HUES64 (cell line): ENCODE results near the gene GCK.

Experiments used
- H3K27ac ChIP-seq: 2 replicates; pipeline ENCODE4 v1.7.0; 2013; ENCODE audit warnings: low read depth, low read length, inconsistent platforms
- H3K27me3 ChIP-seq: 2 replicates; pipeline ENCODE4 v1.6.1; 2013; ENCODE audit warnings: mild to moderate bottlenecking, low read length; ENCODE audit not compliant: insufficient read depth
- H3K36me3 ChIP-seq: 2 replicates; pipeline ENCODE4 v1.6.1; 2013; ENCODE audit warnings: mild to moderate bottlenecking, low read length; ENCODE audit not compliant: insufficient read depth
- H3K4me1 ChIP-seq: 2 replicates; pipeline ENCODE4 v1.6.1; 2013; ENCODE audit warnings: mild to moderate bottlenecking, low read length, moderate library complexity; ENCODE audit not compliant: insufficient read depth
- H3K4me3 ChIP-seq: 2 replicates; pipeline ENCODE4 v1.5.1; 2013; ENCODE audit warnings: mild to moderate bottlenecking, low read length, moderate library complexity
- H3K9ac ChIP-seq: 2 replicates; pipeline ENCODE4 v1.6.1; 2013; ENCODE audit warnings: mild to moderate bottlenecking, low read depth, low read length
- H3K9me3 ChIP-seq: 2 replicates; pipeline ENCODE4 v1.6.1; 2013; ENCODE audit warnings: low read depth, low read length; ENCODE audit not compliant: insufficient read depth
- WGBS: fragments of 150-250, 120-280 bp; methylation state at CpG from one replicate; pipeline ENCODE4 v1.1.7; 2013; ENCODE audit warnings: missing lambda C conversion rate; 5-methylcytosine and 5-hydroxymethylcytosine counted together

GCK gene

DNA sequence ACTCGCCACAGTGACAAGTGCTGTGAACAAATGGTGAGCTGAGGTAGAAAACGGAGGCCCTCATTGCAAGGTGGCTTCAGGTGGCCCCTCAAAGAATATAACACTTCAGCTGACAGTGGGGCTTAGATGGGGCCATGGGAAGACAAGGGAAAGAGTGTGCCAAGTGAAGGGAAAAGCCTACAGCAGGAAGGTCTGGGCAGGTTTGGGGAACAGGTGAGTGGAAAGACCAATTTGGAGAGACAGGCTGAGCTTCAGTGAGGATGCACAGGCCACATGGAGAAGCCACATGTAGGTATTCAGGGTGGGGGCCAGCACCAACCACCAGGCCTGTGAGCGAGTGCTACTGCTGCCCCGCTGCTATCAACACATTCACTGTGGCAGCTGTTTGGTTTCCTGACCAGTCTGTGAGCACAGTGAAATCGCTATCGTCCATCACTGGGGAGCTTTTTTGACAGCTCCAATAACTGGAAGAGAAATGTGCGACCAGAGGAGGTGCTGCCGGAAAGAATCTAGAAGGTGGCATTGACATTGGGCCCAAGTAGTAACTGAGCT, 69.3 kb downstream of the GCK start:
- peaks cover 67% of the 10 kb centered on the region for H3K36me3 ChIP-seq

DNA sequence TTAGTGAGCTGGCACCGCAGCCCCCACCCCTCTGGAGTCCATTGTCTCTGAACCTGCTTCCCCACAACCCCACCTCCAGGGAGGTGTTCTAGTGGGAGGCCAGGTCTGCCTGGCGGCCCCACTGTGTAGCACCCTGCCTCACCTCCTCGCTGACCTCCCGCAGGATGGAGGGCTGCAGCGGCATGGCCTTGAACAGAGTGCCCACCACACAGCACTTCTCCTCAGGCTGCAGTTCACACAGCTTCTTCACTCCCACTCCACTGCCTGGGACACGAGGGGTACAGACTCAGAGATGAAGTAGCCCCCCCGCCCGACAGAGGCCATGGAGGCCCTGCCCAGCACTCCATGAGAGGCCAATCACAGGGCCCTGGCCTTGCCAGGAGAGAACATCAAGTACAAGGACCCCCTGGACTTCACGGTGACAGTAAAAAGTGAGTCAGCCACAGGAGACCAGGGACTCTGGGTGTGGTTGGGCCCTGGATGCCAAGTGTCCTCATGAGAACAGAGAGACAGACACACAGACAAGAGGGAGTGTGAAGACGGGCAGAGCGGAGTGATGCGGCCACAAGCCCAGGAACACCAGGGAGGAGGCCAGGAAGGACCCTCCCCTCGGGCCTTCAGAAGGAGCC, 71.3 kb downstream of the GCK start:
- Histone ChIP-seq H3K4me3 (no peak overlapping the region), H3K4me1 (peaks cover 7% of the 10 kb centered on the region; the same call in 1 of the 2 replicates), H3K27ac (no peak overlapping the region), H3K9me3 (no peaks in the 10 kb centered on the region), H3K9ac (no peak overlapping the region), H3K36me3 (peaks cover 83% of the 10 kb centered on the region), H3K27me3 (no peaks in the 10 kb centered on the region)
- WGBS: 95% methylated on average over 12 of the region's 13 CpGs

More for the DNA sequence above, 69.3 kb downstream of the GCK start:
- 95% methylated on average over 8 of the region's 8 CpGs for WGBS
- Histone ChIP-seq H3K27me3 (peaks cover 11% of the 10 kb centered on the region), H3K4me1 (peaks cover 6% of the 10 kb centered on the region; the same call in 1 of the 2 replicates), H3K4me3 (no peak overlapping the region), H3K27ac (no peak overlapping the region), H3K9ac (no peak overlapping the region), H3K9me3 (no peaks in the 10 kb centered on the region)

DNA sequence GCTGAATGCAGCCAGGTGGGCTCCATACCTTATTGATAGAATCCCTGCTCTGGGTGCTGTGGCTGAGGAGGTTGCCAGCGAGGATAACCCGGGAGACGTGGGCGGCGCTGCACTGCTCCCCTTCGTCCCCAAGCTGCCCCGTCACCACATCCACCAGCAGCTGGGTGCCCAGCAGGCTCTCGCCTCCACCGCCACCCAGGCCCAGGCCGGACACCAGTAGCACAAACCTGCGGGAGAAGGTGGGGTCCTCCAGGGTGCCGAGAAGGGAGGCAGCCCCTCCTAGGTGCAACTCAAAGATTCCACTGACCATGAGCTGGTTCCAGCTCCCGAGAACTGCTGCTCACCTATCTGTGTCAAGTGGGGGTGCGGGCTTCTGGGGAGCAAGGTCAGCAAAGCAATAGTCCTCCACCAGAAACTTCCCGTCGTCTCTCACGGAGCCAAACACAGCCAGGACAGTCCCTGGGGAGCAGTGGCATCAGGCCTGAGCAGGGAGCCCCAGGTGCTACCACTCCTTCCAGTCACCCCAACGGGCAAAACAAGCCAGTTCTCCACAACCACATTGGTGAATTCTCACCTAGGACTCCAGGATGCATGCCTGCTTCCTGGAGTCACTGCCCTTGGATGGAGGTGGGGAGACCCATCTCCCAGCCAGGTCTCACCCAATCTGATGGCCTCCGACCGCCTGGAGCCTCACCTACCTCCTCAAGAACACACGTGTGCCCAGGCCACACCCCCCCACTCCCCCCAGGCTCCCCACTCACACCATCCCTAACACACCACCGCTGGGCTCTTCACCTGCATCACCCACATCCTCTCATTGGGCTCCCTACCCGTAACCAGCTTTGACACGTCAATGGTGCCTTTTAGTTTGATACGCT, 72.2 kb downstream of the GCK start:
- H3K9ac ChIP-seq: no peak overlapping the region
- peaks cover 84% of the 10 kb centered on the region for H3K36me3 ChIP-seq
- H3K4me1 ChIP-seq: peaks cover 6% of the 10 kb centered on the region; the same call in 1 of the 2 replicates
- no peaks in the 10 kb centered on the region for H3K27me3 ChIP-seq
- H3K27ac ChIP-seq: no peak overlapping the region
- no peak overlapping the region for H3K4me3 ChIP-seq
- WGBS: 95% methylated on average over 25 of the region's 25 CpGs
- H3K9me3 ChIP-seq: no peaks in the 10 kb centered on the region

GRCh38 chr7:44116087-44116788, 73.0 kb downstream of the GCK start:
- Histone ChIP-seq H3K9me3 (no peaks in the 10 kb centered on the region), H3K27me3 (no peaks in the 10 kb centered on the region), H3K4me3 (no peak overlapping the region), H3K36me3 (peaks cover 78% of the 10 kb centered on the region), H3K4me1 (0 out of 2 replicates have a peak, but pooled peaks cover 6% of the 10 kb centered on the region), H3K9ac (no peak overlapping the region), H3K27ac (no peak overlapping the region)
- WGBS: 92% methylated on average over 17 of the region's 17 CpGs

DNA sequence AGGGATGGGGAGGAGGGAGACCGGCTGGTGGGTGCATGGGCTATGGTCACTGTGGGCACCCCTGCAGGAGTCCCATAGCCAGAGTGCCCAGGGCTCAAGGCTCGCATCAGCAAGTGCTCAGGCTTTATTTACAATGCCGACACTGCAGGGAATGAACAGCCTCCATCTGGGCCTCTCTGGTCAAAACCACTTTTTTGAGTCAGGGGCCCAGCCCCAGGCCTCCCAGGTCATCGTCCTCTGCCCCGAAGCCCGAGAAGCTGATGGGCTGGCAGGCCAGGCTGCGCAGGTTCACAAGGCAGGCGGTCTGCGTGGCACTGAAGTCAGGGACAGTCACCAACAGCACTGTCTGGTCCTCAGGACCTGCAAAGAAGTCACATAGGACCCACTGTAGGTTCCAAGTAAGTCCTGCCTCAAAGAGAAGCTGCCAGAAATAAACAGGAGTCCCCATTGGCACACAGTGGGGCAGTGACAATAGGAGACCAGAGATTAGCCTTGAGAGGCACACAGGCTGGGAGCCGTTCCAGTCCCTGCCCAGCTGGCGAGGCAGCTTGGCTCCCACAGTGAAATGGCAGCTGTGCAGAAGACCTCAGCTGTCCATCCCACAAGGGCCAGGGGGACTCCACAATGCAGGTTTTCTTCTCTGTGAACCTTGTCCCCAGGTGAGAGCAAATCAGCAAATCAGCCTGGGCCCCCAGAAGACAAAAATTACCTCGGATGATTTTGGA, 74.5 kb downstream of the GCK start:
- no peak overlapping the region for H3K4me3 ChIP-seq
- H3K9me3 ChIP-seq: no peaks in the 10 kb centered on the region
- no peak overlapping the region for H3K9ac ChIP-seq
- no peak overlapping the region for H3K27ac ChIP-seq
- H3K4me1 ChIP-seq: 0 out of 2 replicates have a peak, but pooled peaks cover 6% of the 10 kb centered on the region
- WGBS: 94% methylated on average over 12 of the region's 12 CpGs
- H3K27me3 ChIP-seq: no peaks in the 10 kb centered on the region
- H3K36me3 ChIP-seq: peaks cover 69% of the 10 kb centered on the region

- Histone ChIP-seq H3K9me3 (no peaks in the 10 kb centered on the region), H3K9ac (no peak overlapping the region), H3K4me3 (no peak overlapping the region), H3K27me3 (no peaks in the 10 kb centered on the region), H3K36me3 (peaks cover 62% of the 10 kb centered on the region), H3K27ac (no peak overlapping the region), H3K4me1 (0 out of 2 replicates have a peak, but pooled peaks cover 6% of the 10 kb centered on the region)
- WGBS: 95% methylated on average over 24 of the region's 24 CpGs
These were observed 75.4 kb downstream of the GCK start for GRCh38 chr7:44113764-44114354.

DNA sequence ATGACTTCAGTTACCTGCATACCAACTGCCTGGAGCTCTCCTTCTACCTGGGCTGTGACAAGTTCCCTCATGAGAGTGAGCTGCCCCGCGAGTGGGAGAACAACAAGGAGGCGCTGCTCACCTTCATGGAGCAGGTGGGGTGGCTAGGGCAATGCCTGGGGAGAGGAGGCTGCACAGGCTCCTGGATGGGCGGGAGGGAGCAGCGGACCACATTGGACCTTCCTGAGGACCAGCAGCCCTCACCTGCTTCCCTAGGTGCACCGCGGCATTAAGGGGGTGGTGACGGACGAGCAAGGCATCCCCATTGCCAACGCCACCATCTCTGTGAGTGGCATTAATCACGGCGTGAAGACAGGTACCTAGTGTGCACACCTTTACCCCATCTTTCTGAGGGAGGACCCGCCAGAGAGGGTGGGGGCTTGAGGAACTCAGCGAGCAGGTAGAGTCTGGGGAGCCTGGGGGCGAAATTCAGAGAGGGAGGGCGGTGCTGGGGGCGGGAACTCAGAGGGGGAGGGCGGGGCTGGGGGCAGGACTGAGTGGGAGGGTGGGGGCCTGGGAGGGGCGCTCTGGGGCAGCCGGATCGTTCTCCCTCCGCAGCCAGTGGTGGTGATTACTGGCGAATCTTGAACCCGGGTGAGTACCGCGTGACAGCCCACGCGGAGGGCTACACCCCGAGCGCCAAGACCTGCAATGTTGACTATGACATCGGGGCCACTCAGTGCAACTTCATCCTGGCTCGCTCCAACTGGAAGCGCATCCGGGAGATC, 76.1 kb downstream of the GCK start:
- peaks cover 59% of the 10 kb centered on the region for H3K36me3 ChIP-seq
- 92% methylated on average over 30 of the region's 34 CpGs for WGBS

DNA sequence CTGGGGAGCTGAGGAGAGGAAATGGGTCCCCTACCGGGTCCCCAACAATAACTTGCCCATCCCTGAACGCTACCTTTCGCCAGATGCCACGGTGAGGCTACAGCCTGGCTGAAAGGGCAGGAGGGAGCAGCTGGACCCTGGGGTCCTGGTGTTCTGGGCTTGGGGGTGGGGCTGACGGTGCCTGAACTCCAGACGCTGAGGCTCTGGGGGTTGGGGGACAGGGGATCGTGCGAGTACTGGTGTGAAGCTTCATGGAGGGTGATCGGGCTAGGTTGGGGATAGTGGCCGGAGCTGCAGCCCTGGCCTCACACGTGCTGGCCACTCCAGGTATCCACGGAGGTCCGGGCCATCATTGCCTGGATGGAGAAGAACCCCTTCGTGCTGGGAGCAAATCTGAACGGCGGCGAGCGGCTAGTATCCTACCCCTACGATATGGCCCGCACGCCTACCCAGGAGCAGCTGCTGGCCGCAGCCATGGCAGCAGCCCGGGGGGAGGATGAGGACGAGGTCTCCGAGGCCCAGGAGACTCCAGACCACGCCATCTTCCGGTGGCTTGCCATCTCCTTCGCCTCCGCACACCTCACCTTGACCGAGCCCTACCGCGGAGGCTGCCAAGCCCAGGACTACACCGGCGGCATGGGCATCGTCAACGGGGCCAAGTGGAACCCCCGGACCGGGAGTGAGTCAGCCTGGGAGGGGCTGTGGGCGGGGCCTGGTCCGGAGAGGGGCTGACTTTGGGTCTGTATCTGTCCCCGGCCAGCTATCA, 76.8 kb downstream of the GCK start:
- no peaks in the 10 kb centered on the region for H3K9me3 ChIP-seq
- H3K27ac ChIP-seq: no peak overlapping the region
- 0 out of 2 replicates have a peak, but pooled peaks cover 6% of the 10 kb centered on the region for H3K4me1 ChIP-seq
- no peak overlapping the region for H3K4me3 ChIP-seq
- H3K27me3 ChIP-seq: no peaks in the 10 kb centered on the region
- H3K36me3 ChIP-seq: peaks cover 54% of the 10 kb centered on the region
- no peak overlapping the region for H3K9ac ChIP-seq
- WGBS: 85% methylated on average over 41 of the region's 41 CpGs

More for the DNA sequence above, 76.1 kb downstream of the GCK start:
- H3K4me3 ChIP-seq: no peak overlapping the region
- 0 out of 2 replicates have a peak, but pooled peaks cover 6% of the 10 kb centered on the region for H3K4me1 ChIP-seq
- no peak overlapping the region for H3K9ac ChIP-seq
- H3K9me3 ChIP-seq: no peaks in the 10 kb centered on the region
- no peaks in the 10 kb centered on the region for H3K27me3 ChIP-seq
- no peak overlapping the region for H3K27ac ChIP-seq

DNA sequence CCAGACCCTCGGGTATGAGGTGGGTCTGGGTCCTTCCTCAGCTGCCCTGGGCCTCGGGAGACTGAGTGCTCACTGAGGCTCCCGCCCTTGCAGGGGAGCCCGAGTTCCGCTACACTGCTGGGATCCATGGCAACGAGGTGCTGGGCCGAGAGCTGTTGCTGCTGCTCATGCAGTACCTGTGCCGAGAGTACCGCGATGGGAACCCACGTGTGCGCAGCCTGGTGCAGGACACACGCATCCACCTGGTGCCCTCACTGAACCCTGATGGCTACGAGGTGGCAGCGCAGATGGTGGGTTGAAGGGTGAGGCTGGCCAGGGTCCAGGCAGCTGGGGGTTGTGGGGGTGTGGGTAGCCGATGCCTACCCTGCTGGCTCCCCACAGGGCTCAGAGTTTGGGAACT, 77.5 kb downstream of the GCK start:
- 93% methylated on average over 16 of the region's 16 CpGs for WGBS
- peaks cover 48% of the 10 kb centered on the region for H3K36me3 ChIP-seq

More for the DNA sequence above, 77.5 kb downstream of the GCK start:
- no peak overlapping the region for H3K4me3 ChIP-seq
- H3K9me3 ChIP-seq: no peaks in the 10 kb centered on the region
- no peak overlapping the region for H3K9ac ChIP-seq
- H3K27ac ChIP-seq: no peak overlapping the region
- no peaks in the 10 kb centered on the region for H3K27me3 ChIP-seq
- H3K4me1 ChIP-seq: 0 out of 2 replicates have a peak, but pooled peaks cover 6% of the 10 kb centered on the region
